Measurements from ENCODE around the gene OSCAR. TPM values are rescaled to one million over a fixed set of nuclear protein-coding genes. Genes with fewer than 3 reads are reported as not detected.

Gene OSCAR
- 0.27 and 0.74 TPM in 2 replicates for total RNA-seq (2014; rRNA removed; shearing (Covaris generic))

- DNase-seq (ENCODE audit: low read depth): peak; percentile 46
Observed at GRCh38 chr19:54100561-54100960, at the start of gene OSCAR. OSCAR (minus strand) TSS chr19:54100803; CDS start chr19:54100792, 11 bp downstream.

- no peak for DNase-seq (ENCODE audit: low read depth)
Observed at GRCh38 chr19:54149021-54149812, 48.6 kb upstream of the OSCAR start.

GRCh38 chr19:54148158-54148557, 47.6 kb upstream of the OSCAR start:
- no peak for DNase-seq (ENCODE audit: low read depth)

GRCh38 chr19:54147676-54148075, 47.1 kb upstream of the OSCAR start:
- no peak for DNase-seq (ENCODE audit: low read depth)

- no peak for DNase-seq (ENCODE audit: low read depth)
Observed at GRCh38 chr19:54145541-54146158, 45.0 kb upstream of the OSCAR start.

- no peak for DNase-seq (ENCODE audit: low read depth)
Observed at GRCh38 chr19:54142166-54142780, 41.7 kb upstream of the OSCAR start.

- DNase-seq (ENCODE audit: low read depth): no peak
Observed at GRCh38 chr19:54141356-54141755, 40.8 kb upstream of the OSCAR start.

- no peak for DNase-seq (ENCODE audit: low read depth)
Observed at GRCh38 chr19:54138489-54139256, 38.1 kb upstream of the OSCAR start.

- no peak for DNase-seq (ENCODE audit: low read depth)
Observed at GRCh38 chr19:54137699-54138488, 37.3 kb upstream of the OSCAR start, which contains the start of gene CNOT3. CNOT3 (plus strand) TSS chr19:54137762; CDS start chr19:54142979, 5,217 bp downstream.

- peak; percentile 100 for DNase-seq (ENCODE audit: low read depth)
Observed at GRCh38 chr19:54136864-54137698, 36.5 kb upstream of the OSCAR start.

- DNase-seq (ENCODE audit: low read depth): no peak
Observed at GRCh38 chr19:54136086-54136863, 35.7 kb upstream of the OSCAR start.

- no peak for DNase-seq (ENCODE audit: low read depth)
Observed at GRCh38 chr19:54133957-54134590, 33.5 kb upstream of the OSCAR start.

GRCh38 chr19:54133312-54133956, 32.8 kb upstream of the OSCAR start:
- DNase-seq (ENCODE audit: low read depth): peak; percentile 72

- DNase-seq (ENCODE audit: low read depth): no peak
Observed at GRCh38 chr19:54129617-54129996, 29.0 kb upstream of the OSCAR start.

GRCh38 chr19:54128796-54129616, 28.4 kb upstream of the OSCAR start:
- no peak for DNase-seq (ENCODE audit: low read depth)

GRCh38 chr19:54128441-54128725, 27.8 kb upstream of the OSCAR start:
- no peak for DNase-seq (ENCODE audit: low read depth)

GRCh38 chr19:54127688-54128440, 27.3 kb upstream of the OSCAR start:
- DNase-seq (ENCODE audit: low read depth): no peak

Data from Daoy (cell line).